H1 (cell line): ENCODE results near the gene TTC33. TPM values are rescaled to one million over a fixed set of nuclear protein-coding genes. Genes with fewer than 3 reads are reported as not detected.

Source experiments
- CHD2 ChIP-seq: IDR thresholded peaks from 2 replicates; pipeline ENCODE4 v1.6.1; 2012; ENCODE audit warnings: low read length, improper control_type of control experiment
- CTBP2 ChIP-seq: IDR thresholded peaks from 2 replicates; pipeline ENCODE4 v1.7.0; 2011; ENCODE audit warnings: borderline replicate concordance, mild to moderate bottlenecking, moderate library complexity, mixed read lengths, low read length; ENCODE audit not compliant: insufficient read depth, insufficient read length
- E2F6 ChIP-seq: IDR thresholded peaks from 2 replicates; pipeline ENCODE4 v1.6.1; 2012; ENCODE audit warnings: inconsistent platforms
- KDM4A ChIP-seq: IDR thresholded peaks from one replicate; pipeline ENCODE4 v1.7.1; 2012; ENCODE audit warnings: low read depth, mild to moderate bottlenecking, moderate library complexity, low read length, inconsistent platforms; ENCODE audit not compliant: severe bottlenecking
- KDM5A ChIP-seq: fragments of 200-600 bp; IDR thresholded peaks from 2 replicates; pipeline ENCODE4 v1.7.1; 2012; ENCODE audit warnings: mild to moderate bottlenecking, low read length, inconsistent platforms, mixed read lengths
- RAD21 ChIP-seq, 2 experiments: IDR thresholded peaks in 1 of 2; conservative IDR thresholded peaks in 1 of 2; 2 replicates each; pipeline ENCODE4 v1.6.1; 2011; ENCODE audit warnings: low read depth in 2 of 2, low read length in 2 of 2, improper control_type of control experiment in 1 of 2, inconsistent platforms in 1 of 2, mild to moderate bottlenecking in 1 of 2, moderate library complexity in 1 of 2
- RBBP5 ChIP-seq: IDR thresholded peaks from 2 replicates; pipeline ENCODE4 v1.7.1; 2012; ENCODE audit warnings: low read depth, mild to moderate bottlenecking, inconsistent platforms, low read length, moderate library complexity, borderline replicate concordance
- SAP30 ChIP-seq: fragments of 300-600 bp; sonication (generic); IDR thresholded peaks from 2 replicates; pipeline ENCODE4 v1.7.1; 2012; ENCODE audit warnings: low read length, moderate library complexity, mild to moderate bottlenecking, inconsistent platforms; ENCODE audit not compliant: insufficient read depth, insufficient replicate concordance
- SP1 ChIP-seq: IDR thresholded peaks from 2 replicates; pipeline ENCODE4 v1.6.1; 2011; ENCODE audit warnings: low read depth, low read length
- SRF ChIP-seq: IDR thresholded peaks from 2 replicates; pipeline ENCODE4 v1.6.1; 2011; ENCODE audit warnings: mild to moderate bottlenecking, low read depth, low read length, moderate library complexity
- TBP ChIP-seq: IDR thresholded peaks from 2 replicates; pipeline ENCODE4 v1.6.1; 2011; ENCODE audit warnings: low read depth, low read length, improper control_type of control experiment
- TCF12 ChIP-seq: IDR thresholded peaks from 2 replicates; pipeline ENCODE4 v1.6.1; 2011; ENCODE audit warnings: low read depth, mild to moderate bottlenecking, low read length
- YY1 ChIP-seq: IDR thresholded peaks from 2 replicates; pipeline ENCODE4 v1.6.1; 2011; ENCODE audit warnings: low read depth, mild to moderate bottlenecking, low read length
- polyA plus RNA-seq, 7 experiments: library from polyadenylated mRNA; depleted of rRNA in 3 of 7; stranded (reverse) in 5 of 7; unstranded in 2 of 7; fragments of >200 nt in 5 of 7; fragments of 200-250 nt in 2 of 7; gene quantifications; 1 replicate in 5 of 7; 2 replicates in 1 of 7; 4 replicates in 1 of 7; pipeline versions ENCODE4 v1.2.1 to v1.2.3, GENCODE V29; 2011 to 2013; ENCODE audit warnings: missing spikeins in 2 of 7, mixed read lengths in 2 of 7
- total RNA-seq: library from RNA; stranded (reverse); fragmentation: NEBNext Ultra II Directional; extraction: Animal tissue kit (Norgen Biotek cat#: 25700); gene quantifications from 2 replicates; pipeline ENCODE4 v1.2.1, GENCODE V29; 2021

The TTC33 gene
- total and polyA plus RNA-seq, 2 of the 8 experiments (the other 6 are each of a cell fraction or from before 2014, with no cell fraction given) = 1.2 to 12.6 TPM

- TF ChIP-seq RAD21 (IDR thresholded peaks at IDR 0.05 in 1 of 2, conservative IDR thresholded peaks at IDR 0.05 in 1 of 2; ENCODE audit: low read depth in 2 of 2, low read length in 2 of 2) (peak; percentile 25 to 43; a peak in 3 of 4 replicates), KDM5A (peak; percentile 18; the same call in 1 of the 2 replicates), SP1 (peak; percentile 33; the same call in 1 of the 2 replicates), SAP30 (no peak), E2F6 (peak; percentile 87), YY1 (peak; percentile 88), TCF12 (no peak), RBBP5 (peak; percentile 61), TBP (peak; percentile 75), KDM4A (peak; percentile 82), CTBP2 (no peak), SRF (peak; percentile 43; the same call in 1 of the 2 replicates), CHD2 (no peak)
Observed at GRCh38 chr5:40798012-40798800, 42.4 kb upstream of the TTC33 start, which contains the start of gene PRKAA1 (continued).
